ENCODE measurements around the gene COL23A1.

The COL23A1 gene

GRCh38 chr5:178353461-178353860 lies 236.7 kb downstream of the COL23A1 start:
- H3K4me3 ChIP-seq, result no peak overlapping the region
- no peak overlapping the region for H3K27ac ChIP-seq
- TF ChIP-seq FOXP2 (optimal IDR thresholded peaks at IDR 0.05; ENCODE audit: control extremely low read depth, extremely low read length, insufficient read depth) (no peak), POLR2AphosphoS5 (IDR thresholded peaks at IDR 0.05; ENCODE audit: borderline replicate concordance, low read depth, low read length) (no peak), EZH2 (IDR thresholded peaks at IDR 0.05) (no peak)
- no peak for DNase-seq (ENCODE audit: low read depth, low spot score)
- no peak overlapping the region for H3K9ac ChIP-seq (ENCODE audit: insufficient read length)
- H3K9me3 ChIP-seq (ENCODE audit: low read depth, low read length), result no peaks in the 10 kb centered on the region
- H3K36me3 ChIP-seq (ENCODE audit: insufficient read depth, low read length), result no peaks in the 10 kb centered on the region

GRCh38 chr5:178352035-178352349 lies 238.2 kb downstream of the COL23A1 start:
- Histone ChIP-seq H3K4me3 (no peak overlapping the region), H3K9me3 (ENCODE audit: low read depth, low read length) (no peaks in the 10 kb centered on the region), H3K27ac (no peak overlapping the region), H3K36me3 (ENCODE audit: insufficient read depth, low read length) (no peaks in the 10 kb centered on the region), H3K9ac (ENCODE audit: insufficient read length) (no peak overlapping the region)
- TF ChIP-seq EZH2 (IDR thresholded peaks at IDR 0.05) (no peak), FOXP2 (optimal IDR thresholded peaks at IDR 0.05; ENCODE audit: control extremely low read depth, extremely low read length, insufficient read depth) (no peak), POLR2AphosphoS5 (IDR thresholded peaks at IDR 0.05; ENCODE audit: borderline replicate concordance, low read depth, low read length) (no peak)
- no peak for DNase-seq (ENCODE audit: low read depth, low spot score)

- Histone ChIP-seq H3K9ac (ENCODE audit: insufficient read length) (no peak overlapping the region), H3K4me3 (no peak overlapping the region), H3K9me3 (ENCODE audit: low read depth, low read length) (no peaks in the 10 kb centered on the region), H3K27ac (no peak overlapping the region), H3K36me3 (ENCODE audit: insufficient read depth, low read length) (no peaks in the 10 kb centered on the region)
- no peak for TF ChIP-seq EZH2 (IDR thresholded peaks at IDR 0.05)
- no peak for TF ChIP-seq POLR2AphosphoS5 (IDR thresholded peaks at IDR 0.05; ENCODE audit: borderline replicate concordance, low read depth, low read length)
- TF ChIP-seq FOXP2 (optimal IDR thresholded peaks at IDR 0.05; ENCODE audit: control extremely low read depth, extremely low read length, insufficient read depth), result no peak
- no peak for DNase-seq (ENCODE audit: low read depth, low spot score)
These were observed 238.8 kb downstream of the COL23A1 start for GRCh38 chr5:178351221-178352034.

GRCh38 chr5:178350361-178351220 lies 239.6 kb downstream of the COL23A1 start:
- Histone ChIP-seq H3K9ac (ENCODE audit: insufficient read length) (no peak overlapping the region), H3K27ac (no peak overlapping the region), H3K9me3 (ENCODE audit: low read depth, low read length) (no peaks in the 10 kb centered on the region), H3K36me3 (ENCODE audit: insufficient read depth, low read length) (no peaks in the 10 kb centered on the region), H3K4me3 (no peak overlapping the region)
- DNase-seq (ENCODE audit: low read depth, low spot score), result no peak
- TF ChIP-seq FOXP2 (optimal IDR thresholded peaks at IDR 0.05; ENCODE audit: control extremely low read depth, extremely low read length, insufficient read depth) (no peak), POLR2AphosphoS5 (IDR thresholded peaks at IDR 0.05; ENCODE audit: borderline replicate concordance, low read depth, low read length) (no peak), EZH2 (IDR thresholded peaks at IDR 0.05) (no peak)

GRCh38 chr5:178349625-178350353 lies 240.4 kb downstream of the COL23A1 start:
- H3K36me3 ChIP-seq (ENCODE audit: insufficient read depth, low read length), result no peaks in the 10 kb centered on the region
- DNase-seq (ENCODE audit: low read depth, low spot score), result no peak
- H3K4me3 ChIP-seq, result no peak overlapping the region
- H3K9me3 ChIP-seq (ENCODE audit: low read depth, low read length), result no peaks in the 10 kb centered on the region
- no peak overlapping the region for H3K27ac ChIP-seq
- no peak for TF ChIP-seq EZH2 (IDR thresholded peaks at IDR 0.05)
- no peak for TF ChIP-seq FOXP2 (optimal IDR thresholded peaks at IDR 0.05; ENCODE audit: control extremely low read depth, extremely low read length, insufficient read depth)
- no peak for TF ChIP-seq POLR2AphosphoS5 (IDR thresholded peaks at IDR 0.05; ENCODE audit: borderline replicate concordance, low read depth, low read length)
- H3K9ac ChIP-seq (ENCODE audit: insufficient read length), result no peak overlapping the region

- Histone ChIP-seq H3K9me3 (ENCODE audit: low read depth, low read length) (no peaks in the 10 kb centered on the region), H3K4me3 (no peak overlapping the region), H3K9ac (ENCODE audit: insufficient read length) (no peak overlapping the region), H3K27ac (no peak overlapping the region), H3K36me3 (ENCODE audit: insufficient read depth, low read length) (no peaks in the 10 kb centered on the region)
- TF ChIP-seq POLR2AphosphoS5 (IDR thresholded peaks at IDR 0.05; ENCODE audit: borderline replicate concordance, low read depth, low read length) (no peak), EZH2 (IDR thresholded peaks at IDR 0.05) (no peak), FOXP2 (optimal IDR thresholded peaks at IDR 0.05; ENCODE audit: control extremely low read depth, extremely low read length, insufficient read depth) (no peak)
- no peak for DNase-seq (ENCODE audit: low read depth, low spot score)
These were observed 241.1 kb downstream of the COL23A1 start for GRCh38 chr5:178349075-178349511.

GRCh38 chr5:178348356-178349074 lies 241.7 kb downstream of the COL23A1 start:
- Histone ChIP-seq H3K9ac (ENCODE audit: insufficient read length) (no peak overlapping the region), H3K36me3 (ENCODE audit: insufficient read depth, low read length) (no peaks in the 10 kb centered on the region), H3K4me3 (no peak overlapping the region), H3K27ac (no peak overlapping the region), H3K9me3 (ENCODE audit: low read depth, low read length) (no peaks in the 10 kb centered on the region)
- no peak for DNase-seq (ENCODE audit: low read depth, low spot score)
- TF ChIP-seq POLR2AphosphoS5 (IDR thresholded peaks at IDR 0.05; ENCODE audit: borderline replicate concordance, low read depth, low read length), result no peak
- no peak for TF ChIP-seq FOXP2 (optimal IDR thresholded peaks at IDR 0.05; ENCODE audit: control extremely low read depth, extremely low read length, insufficient read depth)
- no peak for TF ChIP-seq EZH2 (IDR thresholded peaks at IDR 0.05)

All from SK-N-MC (cell line).